ENCODE results near the gene BDKRB1.

Gene BDKRB1

DNA sequence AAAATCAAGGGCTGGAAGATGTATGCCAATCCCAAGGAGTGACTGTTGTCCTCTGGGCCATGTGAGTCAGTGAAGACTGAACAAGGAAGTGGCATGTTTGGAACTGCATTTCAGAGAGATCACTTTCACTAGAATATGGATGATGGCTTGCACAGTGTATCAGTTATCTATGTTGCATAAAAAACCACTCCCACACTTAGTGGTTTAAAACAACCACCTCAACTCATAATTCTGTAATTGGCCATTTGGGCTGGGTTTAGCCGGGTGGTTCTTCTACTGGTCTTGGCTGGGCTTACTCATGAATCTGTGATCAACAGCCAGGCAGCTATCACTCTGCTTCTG, 15.4 kb downstream of the BDKRB1 start:
- no peak for DNase-seq (ENCODE audit: low spot score)
- no peaks in the 10 kb centered on the region for H3K36me3 Mint-ChIP-seq (ENCODE audit: low read depth)
- H3K4me1 Mint-ChIP-seq (ENCODE audit: low read depth) = peaks cover 2% of the 10 kb centered on the region
- H3K4me3 Mint-ChIP-seq = no peak overlapping the region
- H3K9me3 Mint-ChIP-seq = peaks cover 7% of the 10 kb centered on the region
- H3K27me3 Mint-ChIP-seq (ENCODE audit: low read depth) = no peaks in the 10 kb centered on the region
- no peak overlapping the region for H3K27ac Mint-ChIP-seq

DNA sequence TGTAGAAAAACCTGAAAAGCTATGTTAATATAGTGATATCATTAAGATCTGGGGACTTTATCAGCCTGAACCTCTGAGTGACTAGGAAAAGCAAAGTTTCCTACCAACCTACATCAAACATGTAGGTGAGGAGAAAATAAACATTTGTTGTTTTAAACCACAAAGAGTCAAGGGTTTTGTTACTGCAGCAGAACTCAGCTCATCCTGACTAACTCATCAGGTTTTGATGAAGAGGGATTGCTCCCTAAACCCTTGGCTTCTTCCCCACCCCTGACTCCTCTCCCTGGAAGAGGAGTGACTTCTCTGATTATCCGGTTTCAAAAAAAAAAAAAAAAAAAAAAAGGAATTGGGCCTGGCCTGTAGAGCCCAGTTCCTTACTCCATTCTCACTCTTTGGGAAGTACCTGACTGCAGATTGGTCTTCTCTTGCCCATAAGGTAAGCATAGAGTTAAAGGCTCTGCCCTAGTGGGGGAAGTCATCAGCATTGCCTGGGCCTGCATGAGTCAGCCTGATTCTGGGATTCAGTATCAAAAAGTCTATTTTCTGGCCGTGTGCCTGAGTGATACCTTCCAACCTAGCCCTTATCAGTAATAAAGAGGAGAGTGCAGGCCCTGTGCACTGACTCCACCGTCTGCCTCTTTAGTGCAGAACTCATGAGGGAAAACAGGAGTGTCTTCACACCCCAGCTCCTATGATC, 16.9 kb downstream of the BDKRB1 start:
- Mint-ChIP-seq H3K4me3 (no peak overlapping the region), H3K27me3 (ENCODE audit: low read depth) (peaks cover 2% of the 10 kb centered on the region), H3K36me3 (ENCODE audit: low read depth) (no peaks in the 10 kb centered on the region), H3K4me1 (ENCODE audit: low read depth) (peaks cover 2% of the 10 kb centered on the region), H3K27ac (no peak overlapping the region), H3K9me3 (peaks cover 13% of the 10 kb centered on the region)
- DNase-seq (ENCODE audit: low spot score) = no peak

DNA sequence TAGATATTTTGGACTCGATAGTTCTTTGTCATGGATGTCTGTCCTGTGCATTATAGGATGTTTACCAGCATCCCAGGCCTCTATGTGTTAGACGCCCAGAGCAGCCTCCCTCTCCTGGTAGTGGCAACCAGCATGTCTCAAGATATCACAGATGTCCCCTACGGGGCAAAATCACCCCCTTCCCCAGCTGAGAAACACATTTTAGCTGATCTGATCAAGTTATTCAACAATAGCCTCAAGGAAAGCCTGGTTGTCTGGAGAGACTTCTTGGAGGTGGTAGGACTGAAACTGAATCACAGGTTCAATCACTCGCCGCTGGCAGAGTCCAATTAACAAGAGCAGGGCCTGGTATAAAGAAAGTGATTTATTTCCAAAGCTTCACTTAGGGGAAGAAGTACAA, 17.6 kb downstream of the BDKRB1 start:
- Mint-ChIP-seq H3K27ac (no peak overlapping the region), H3K36me3 (ENCODE audit: low read depth) (no peaks in the 10 kb centered on the region), H3K9me3 (peaks cover 16% of the 10 kb centered on the region), H3K27me3 (ENCODE audit: low read depth) (peaks cover 2% of the 10 kb centered on the region), H3K4me1 (ENCODE audit: low read depth) (peaks cover 2% of the 10 kb centered on the region), H3K4me3 (no peak overlapping the region)
- DNase-seq (ENCODE audit: low spot score) = no peak

DNA sequence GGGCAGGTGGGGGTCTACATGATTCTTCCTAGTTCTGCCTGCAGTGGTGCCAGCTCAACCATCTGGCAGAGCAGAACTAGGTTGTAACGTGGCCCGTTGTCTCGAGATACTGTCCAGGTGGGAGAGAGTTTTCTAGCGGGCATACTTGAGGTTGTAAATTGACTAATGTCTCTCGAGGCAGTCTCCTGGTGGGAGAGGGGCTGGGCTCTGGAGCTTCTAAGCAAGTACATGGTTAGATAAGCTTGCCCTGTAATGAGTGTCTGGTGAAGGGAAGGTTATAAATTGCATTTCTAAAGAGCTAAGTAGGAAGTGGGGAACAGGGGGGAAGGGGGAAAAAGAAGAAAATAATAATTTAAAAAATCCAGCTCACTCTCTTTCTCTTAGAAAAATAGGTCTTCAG, 18.1 kb downstream of the BDKRB1 start:
- Mint-ChIP-seq H3K27ac (no peak overlapping the region), H3K27me3 (ENCODE audit: low read depth) (peaks cover 2% of the 10 kb centered on the region), H3K4me3 (no peak overlapping the region), H3K4me1 (ENCODE audit: low read depth) (peaks cover 2% of the 10 kb centered on the region), H3K36me3 (ENCODE audit: low read depth) (no peaks in the 10 kb centered on the region), H3K9me3 (peaks cover 18% of the 10 kb centered on the region)
- DNase-seq (ENCODE audit: low spot score) = no peak

DNA sequence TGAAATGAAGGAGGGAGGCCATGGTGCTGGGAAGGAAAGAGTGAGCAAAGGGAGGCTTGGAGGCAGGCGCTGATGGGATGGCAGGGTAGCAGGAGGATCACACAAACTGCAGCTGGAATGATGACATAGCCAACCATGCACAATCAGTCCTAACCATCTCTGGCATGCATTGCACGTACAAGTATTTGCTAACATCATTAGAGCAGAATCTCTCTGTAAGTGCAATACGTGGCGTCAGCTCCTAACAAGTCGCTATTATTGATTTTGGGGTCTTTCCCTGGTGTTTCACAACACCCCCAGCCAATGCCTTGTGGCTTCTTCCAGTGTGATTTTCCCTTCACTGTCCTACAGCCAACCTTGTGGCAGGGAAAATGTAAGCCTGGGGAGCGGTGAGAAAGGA, 18.5 kb downstream of the BDKRB1 start:
- Mint-ChIP-seq H3K27me3 (ENCODE audit: low read depth) (peaks cover 2% of the 10 kb centered on the region), H3K4me3 (no peak overlapping the region), H3K4me1 (ENCODE audit: low read depth) (peaks cover 2% of the 10 kb centered on the region), H3K9me3 (peaks cover 18% of the 10 kb centered on the region), H3K27ac (no peak overlapping the region), H3K36me3 (ENCODE audit: low read depth) (no peaks in the 10 kb centered on the region)
- DNase-seq (ENCODE audit: low spot score) = no peak

DNA sequence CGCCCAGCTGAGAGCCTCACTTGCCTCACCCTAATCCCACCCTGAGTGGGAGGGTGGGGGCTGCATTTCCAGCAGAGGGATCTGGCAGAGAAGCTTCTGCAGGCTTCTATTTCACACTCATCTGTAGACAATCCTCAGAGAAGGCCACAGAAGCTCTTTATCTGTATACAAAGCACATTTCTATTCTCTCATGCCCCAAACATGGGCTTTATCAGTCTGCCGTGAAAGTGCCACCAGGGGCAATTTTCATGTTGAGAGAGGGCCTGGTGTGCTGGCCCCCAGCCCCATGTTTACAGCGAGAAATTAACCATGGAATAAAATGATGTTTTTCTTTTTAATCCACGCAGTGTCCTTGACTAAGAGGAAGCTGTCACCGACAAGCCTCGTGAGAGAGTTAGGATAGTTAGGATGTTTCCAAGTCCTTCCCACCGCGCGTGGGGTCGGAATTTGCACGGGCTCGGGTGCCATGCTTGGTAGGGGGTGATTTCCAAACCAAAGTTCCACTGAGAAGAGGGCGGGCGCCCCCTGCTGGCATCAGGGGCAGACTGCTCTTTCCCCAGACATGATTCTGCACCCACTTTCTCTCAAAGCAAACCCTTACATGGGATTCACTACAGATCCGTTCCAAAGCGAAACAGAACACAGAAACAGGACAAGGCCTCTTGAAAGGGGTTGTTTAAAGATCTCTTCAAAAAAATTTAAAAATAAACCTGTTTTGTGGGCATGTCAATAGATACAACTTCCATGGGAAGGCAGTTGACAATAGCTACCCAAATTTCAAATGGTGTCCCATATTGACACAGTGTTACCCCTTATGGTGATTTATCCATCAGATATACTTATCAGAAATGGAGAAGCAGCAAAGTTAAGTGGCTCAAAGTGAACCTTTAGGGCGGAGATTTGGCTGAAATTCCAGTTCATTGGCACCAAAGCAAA, 19.4 kb downstream of the BDKRB1 start:
- Mint-ChIP-seq H3K4me3 (no peak overlapping the region), H3K9me3 (peaks cover 18% of the 10 kb centered on the region), H3K36me3 (ENCODE audit: low read depth) (no peaks in the 10 kb centered on the region), H3K27me3 (ENCODE audit: low read depth) (peaks cover 2% of the 10 kb centered on the region), H3K27ac (no peak overlapping the region), H3K4me1 (ENCODE audit: low read depth) (peaks cover 2% of the 10 kb centered on the region)
- DNase-seq (ENCODE audit: low spot score) = peak; percentile 28

DNA sequence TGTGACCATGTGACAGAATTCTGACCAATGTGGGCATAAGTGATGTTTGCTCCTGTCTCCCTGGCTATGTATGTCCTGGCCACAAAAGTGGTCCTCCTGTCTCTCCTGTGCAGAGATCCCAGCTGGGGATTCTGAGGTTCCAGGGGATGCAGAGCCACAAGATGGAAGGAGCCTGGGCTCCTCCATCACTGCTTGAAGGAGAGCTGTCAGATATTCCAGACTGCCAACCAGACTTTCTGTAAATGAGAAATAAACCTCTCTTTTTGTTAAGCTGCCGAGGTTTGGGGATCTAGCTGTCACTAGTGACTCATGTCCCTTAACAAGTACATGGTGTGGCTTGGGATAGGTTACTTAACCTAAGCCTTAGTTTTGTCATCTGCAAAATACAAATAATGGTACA, 21.9 kb downstream of the BDKRB1 start:
- DNase-seq (ENCODE audit: low spot score) = no peak
- peaks cover 15% of the 10 kb centered on the region for H3K9me3 Mint-ChIP-seq
- H3K27me3 Mint-ChIP-seq (ENCODE audit: low read depth) = peaks cover 2% of the 10 kb centered on the region
- no peak overlapping the region for H3K4me3 Mint-ChIP-seq
- no peak overlapping the region for H3K27ac Mint-ChIP-seq
- H3K36me3 Mint-ChIP-seq (ENCODE audit: low read depth) = no peaks in the 10 kb centered on the region
- peaks cover 2% of the 10 kb centered on the region for H3K4me1 Mint-ChIP-seq (ENCODE audit: low read depth)

DNA sequence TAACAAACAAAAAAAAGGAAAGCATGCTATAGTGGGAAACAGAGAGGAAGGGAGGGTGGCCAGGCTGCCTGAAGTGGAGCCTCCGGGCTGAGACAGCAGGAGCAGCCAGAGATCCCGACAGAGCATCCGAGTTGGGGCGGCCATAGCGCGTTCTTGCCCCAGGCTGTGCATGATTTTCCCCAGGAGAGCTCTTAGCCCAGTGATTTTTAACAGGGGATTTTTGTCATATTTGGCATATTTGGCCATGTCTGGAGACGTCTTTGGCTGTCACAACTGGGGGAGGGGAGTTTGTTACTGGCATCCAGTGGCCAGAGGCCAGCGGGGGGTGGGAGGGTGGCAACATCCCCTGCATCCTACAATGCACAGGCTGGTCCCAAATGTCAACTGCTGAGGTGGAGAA, 23.6 kb downstream of the BDKRB1 start:
- Mint-ChIP-seq H3K36me3 (ENCODE audit: low read depth) (no peaks in the 10 kb centered on the region), H3K4me1 (ENCODE audit: low read depth) (peaks cover 2% of the 10 kb centered on the region), H3K4me3 (no peak overlapping the region), H3K9me3 (peaks cover 11% of the 10 kb centered on the region), H3K27ac (no peak overlapping the region), H3K27me3 (ENCODE audit: low read depth) (peaks cover 2% of the 10 kb centered on the region)
- DNase-seq (ENCODE audit: low spot score) = no peak

DNA sequence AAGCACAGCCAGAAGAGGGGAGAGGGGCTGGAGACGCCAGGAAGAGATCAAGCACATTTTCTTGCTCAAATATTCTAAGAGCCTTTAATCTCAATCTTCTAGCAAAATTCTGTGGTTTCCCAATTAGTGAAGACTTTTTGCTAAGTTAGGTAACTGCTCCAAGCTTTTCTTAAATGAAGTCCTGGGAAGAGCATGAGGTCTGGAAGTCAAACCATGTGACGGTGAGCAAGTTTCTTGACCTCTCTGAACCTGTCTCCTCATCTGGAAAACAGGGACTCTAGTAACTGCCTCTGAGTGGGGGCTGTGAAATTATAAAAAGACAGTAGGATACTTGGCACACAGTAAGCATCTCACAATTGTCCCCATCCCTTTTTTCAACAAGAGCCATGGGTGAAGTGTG, 24.1 kb downstream of the BDKRB1 start:
- Mint-ChIP-seq H3K27ac (no peak overlapping the region), H3K4me1 (ENCODE audit: low read depth) (peaks cover 2% of the 10 kb centered on the region), H3K27me3 (ENCODE audit: low read depth) (peaks cover 2% of the 10 kb centered on the region), H3K36me3 (ENCODE audit: low read depth) (no peaks in the 10 kb centered on the region), H3K9me3 (peaks cover 11% of the 10 kb centered on the region), H3K4me3 (no peak overlapping the region)
- DNase-seq (ENCODE audit: low spot score) = no peak

DNA sequence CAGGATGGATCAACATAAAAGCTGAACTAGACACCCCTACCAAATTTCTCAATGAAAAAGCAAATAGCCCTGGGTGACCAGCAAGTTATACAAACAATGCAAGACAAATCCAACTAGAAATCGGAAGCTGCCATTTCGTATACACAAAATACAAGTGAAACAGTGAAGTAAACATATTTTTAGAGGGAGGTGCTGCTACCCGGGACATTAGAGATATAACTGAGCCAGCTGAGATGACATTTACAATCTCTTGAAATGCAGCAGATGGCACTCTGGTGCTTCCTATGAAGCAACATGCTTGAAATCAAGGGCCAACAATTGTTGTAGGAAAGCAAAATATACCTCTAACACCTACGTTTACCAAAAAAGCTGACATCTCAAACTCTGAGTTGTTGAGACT, 25.5 kb downstream of the BDKRB1 start:
- no peak for DNase-seq (ENCODE audit: low spot score)
- H3K36me3 Mint-ChIP-seq (ENCODE audit: low read depth) = peaks cover 3% of the 10 kb centered on the region
- no peaks in the 10 kb centered on the region for H3K4me1 Mint-ChIP-seq (ENCODE audit: low read depth)

DNA sequence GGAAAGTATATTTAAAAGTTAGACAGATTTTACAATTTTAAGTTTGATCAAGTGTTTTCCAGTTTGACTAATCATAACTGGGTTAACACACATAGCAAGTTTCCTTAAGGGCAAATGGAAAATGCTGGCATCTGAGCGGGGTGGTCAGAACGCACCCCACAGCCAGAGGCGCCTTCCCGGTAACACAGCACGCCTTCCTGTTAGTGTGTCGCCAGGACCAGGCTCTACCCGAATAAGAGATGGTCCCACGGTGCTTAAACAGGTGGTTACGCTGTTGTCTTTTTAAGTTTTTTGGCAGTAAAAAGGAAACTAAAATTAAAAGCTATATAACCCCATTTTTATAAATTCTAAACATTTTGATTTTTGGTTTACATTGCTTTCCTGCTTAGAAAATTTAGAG, 28.0 kb downstream of the BDKRB1 start:
- H3K4me1 Mint-ChIP-seq (ENCODE audit: low read depth) = no peaks in the 10 kb centered on the region
- no peaks in the 10 kb centered on the region for H3K27me3 Mint-ChIP-seq (ENCODE audit: low read depth)
- no peaks in the 10 kb centered on the region for H3K9me3 Mint-ChIP-seq

More for the DNA sequence above, 25.5 kb downstream of the BDKRB1 start:
- Mint-ChIP-seq H3K27ac (no peak overlapping the region), H3K27me3 (ENCODE audit: low read depth) (peaks cover 2% of the 10 kb centered on the region), H3K4me3 (no peak overlapping the region), H3K9me3 (peaks cover 11% of the 10 kb centered on the region)

DNA sequence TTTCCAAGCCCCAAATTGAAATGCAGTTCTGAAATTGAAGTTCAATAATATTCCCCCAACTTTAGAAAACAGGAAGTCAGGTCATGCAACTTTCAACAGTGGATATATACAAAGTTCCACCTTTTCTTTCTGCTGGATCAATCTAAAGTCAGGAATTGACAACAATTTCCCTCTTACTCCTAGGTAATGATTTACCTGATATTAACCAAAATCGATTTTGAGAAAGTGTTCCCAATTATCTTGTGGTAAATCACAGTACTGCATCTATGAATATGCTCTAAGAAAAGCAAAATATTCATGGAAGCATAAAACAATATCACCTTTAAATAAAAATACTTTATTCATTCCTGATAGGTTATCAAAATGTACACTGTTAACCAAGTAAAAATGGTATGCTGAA, 28.4 kb downstream of the BDKRB1 start:
- H3K36me3 Mint-ChIP-seq (ENCODE audit: low read depth) = peaks cover 7% of the 10 kb centered on the region
- H3K27me3 Mint-ChIP-seq (ENCODE audit: low read depth) = no peaks in the 10 kb centered on the region
- H3K9me3 Mint-ChIP-seq = no peaks in the 10 kb centered on the region

More for the DNA sequence above, 28.0 kb downstream of the BDKRB1 start:
- no peak for DNase-seq (ENCODE audit: low spot score)
- Mint-ChIP-seq H3K36me3 (ENCODE audit: low read depth) (peaks cover 4% of the 10 kb centered on the region), H3K27ac (no peak overlapping the region), H3K4me3 (no peak overlapping the region)

DNA sequence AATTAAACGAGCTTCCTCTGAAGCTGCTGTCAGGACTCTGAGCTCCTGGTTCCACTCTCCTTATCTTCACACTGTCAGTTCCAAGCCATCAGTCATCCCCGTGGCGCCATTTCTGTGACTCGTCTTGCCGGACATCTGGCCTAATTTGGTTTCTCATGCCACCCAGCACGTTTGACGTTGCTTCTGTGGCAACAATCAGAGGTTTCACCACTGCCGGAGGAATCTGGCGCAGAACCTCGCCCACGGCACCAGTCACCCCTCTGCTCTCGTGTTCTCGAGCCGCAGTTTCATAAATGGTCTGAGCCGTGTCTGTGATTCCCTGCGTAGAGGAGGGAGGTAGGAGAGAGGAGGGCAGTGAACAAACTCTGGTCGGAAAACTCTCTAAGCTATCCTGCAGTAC, 29.7 kb downstream of the BDKRB1 start:
- Mint-ChIP-seq H3K4me3 (no peak overlapping the region), H3K27me3 (ENCODE audit: low read depth) (no peaks in the 10 kb centered on the region), H3K27ac (no peak overlapping the region), H3K9me3 (no peaks in the 10 kb centered on the region), H3K4me1 (ENCODE audit: low read depth) (no peaks in the 10 kb centered on the region), H3K36me3 (ENCODE audit: low read depth) (peaks cover 14% of the 10 kb centered on the region)
- no peak for DNase-seq (ENCODE audit: low spot score)

More for the DNA sequence above, 28.4 kb downstream of the BDKRB1 start:
- no peak for DNase-seq (ENCODE audit: low spot score)
- no peak overlapping the region for H3K27ac Mint-ChIP-seq
- H3K4me3 Mint-ChIP-seq = no peak overlapping the region
- no peaks in the 10 kb centered on the region for H3K4me1 Mint-ChIP-seq (ENCODE audit: low read depth)

DNA sequence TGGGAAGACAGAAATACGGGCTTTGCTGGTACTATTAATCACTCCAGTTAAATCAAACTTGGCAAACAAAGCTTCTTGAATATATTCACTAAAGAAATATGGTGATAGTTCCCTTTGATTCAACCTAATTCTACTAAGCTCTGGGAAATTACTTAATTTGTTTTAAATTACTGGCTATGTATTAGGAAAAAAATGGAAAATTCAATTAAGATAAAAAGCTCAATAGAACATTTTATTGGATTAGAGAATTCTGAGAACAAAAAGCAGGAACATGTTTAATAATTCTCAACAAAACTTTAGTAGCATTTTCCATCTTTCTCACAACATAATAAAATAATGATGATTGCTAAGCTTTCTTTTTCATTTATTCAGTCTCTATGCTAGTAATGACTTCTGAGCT, 30.2 kb downstream of the BDKRB1 start:
- peaks cover 14% of the 10 kb centered on the region for H3K36me3 Mint-ChIP-seq (ENCODE audit: low read depth)
- no peak overlapping the region for H3K4me3 Mint-ChIP-seq
- no peak for DNase-seq (ENCODE audit: low spot score)
- H3K27ac Mint-ChIP-seq = no peak overlapping the region
- no peaks in the 10 kb centered on the region for H3K4me1 Mint-ChIP-seq (ENCODE audit: low read depth)
- H3K27me3 Mint-ChIP-seq (ENCODE audit: low read depth) = no peaks in the 10 kb centered on the region
- no peaks in the 10 kb centered on the region for H3K9me3 Mint-ChIP-seq
